Measurements from ENCODE around the gene SEC61A2.
A peak's percentile ranks its signal among the peaks of the same experiment; 100 is the strongest.

- peak in 1 of 3 experiments; percentile 10 for TF ChIP-seq CTCF (IDR thresholded peaks at IDR 0.05)
- TF ChIP-seq POLR2A (IDR thresholded peaks at IDR 0.05; ENCODE audit: low read depth), result no peak
- peak; percentile 80 to 82 for TF ChIP-seq POLR2AphosphoS5 (IDR thresholded peaks at IDR 0.05)
- TF ChIP-seq EP300 (IDR thresholded peaks at IDR 0.05), result no peak
Observed at GRCh38 chr10:12195603-12196506, 66.4 kb downstream of the SEC61A2 start, which contains the start of the genes CDC123 and NUDT5.

All from esophagus muscularis mucosa (tissue), 4 donors.